K562 (cell line): ENCODE measurements around the gene PRICKLE2.

Source experiments
- CXXC5 ChIP-seq: fragments of 250-450 bp; sonication (Bioruptor Pico); IDR thresholded peaks from 2 replicates; pipeline ENCODE4 v1.8.0; 2022; ENCODE audit warnings: inconsistent platforms, mild to moderate bottlenecking, moderate library complexity
- FOXM1 ChIP-seq, 2 experiments: fragments of 450-650 bp in 1 of 2; sonication (generic) in 1 of 2; formaldehyde crosslinking in 1 of 2; IDR thresholded peaks; 2 replicates each; pipeline versions ENCODE4 v1.6.1 to v1.9.0; 2017 to 2022; ENCODE audit warnings: low read depth in 2 of 2, mild to moderate bottlenecking in 2 of 2, missing genetic modification reagents in 1 of 2, moderate library complexity in 1 of 2
- KLF16 ChIP-seq: IDR thresholded peaks from 2 replicates; pipeline ENCODE4 v1.6.1; 2016; ENCODE audit warnings: antibody characterized with exemption
- POLR2AphosphoS5 ChIP-seq: IDR thresholded peaks from 2 replicates; pipeline ENCODE4 v1.6.1; 2011; ENCODE audit warnings: mild to moderate bottlenecking, low read depth, low read length, moderate library complexity; ENCODE audit not compliant: control insufficient read depth, insufficient read depth
- TF ChIP-seq, protein P1 (sequence below), 3 experiments: IDR thresholded peaks in 2 of 3; conservative IDR thresholded peaks in 1 of 3; 2 replicates each; pipeline ENCODE4 v1.5.1; 2011 to 2012; ENCODE audit warnings: low read length in 3 of 3, mild to moderate bottlenecking in 3 of 3, control low read depth in 2 of 3, improper control_type of control experiment in 1 of 3, inconsistent platforms in 1 of 3, low read depth in 1 of 3, mixed read lengths in 1 of 3, moderate library complexity in 1 of 3; ENCODE audit not compliant: insufficient read depth in 2 of 3

DNA sequence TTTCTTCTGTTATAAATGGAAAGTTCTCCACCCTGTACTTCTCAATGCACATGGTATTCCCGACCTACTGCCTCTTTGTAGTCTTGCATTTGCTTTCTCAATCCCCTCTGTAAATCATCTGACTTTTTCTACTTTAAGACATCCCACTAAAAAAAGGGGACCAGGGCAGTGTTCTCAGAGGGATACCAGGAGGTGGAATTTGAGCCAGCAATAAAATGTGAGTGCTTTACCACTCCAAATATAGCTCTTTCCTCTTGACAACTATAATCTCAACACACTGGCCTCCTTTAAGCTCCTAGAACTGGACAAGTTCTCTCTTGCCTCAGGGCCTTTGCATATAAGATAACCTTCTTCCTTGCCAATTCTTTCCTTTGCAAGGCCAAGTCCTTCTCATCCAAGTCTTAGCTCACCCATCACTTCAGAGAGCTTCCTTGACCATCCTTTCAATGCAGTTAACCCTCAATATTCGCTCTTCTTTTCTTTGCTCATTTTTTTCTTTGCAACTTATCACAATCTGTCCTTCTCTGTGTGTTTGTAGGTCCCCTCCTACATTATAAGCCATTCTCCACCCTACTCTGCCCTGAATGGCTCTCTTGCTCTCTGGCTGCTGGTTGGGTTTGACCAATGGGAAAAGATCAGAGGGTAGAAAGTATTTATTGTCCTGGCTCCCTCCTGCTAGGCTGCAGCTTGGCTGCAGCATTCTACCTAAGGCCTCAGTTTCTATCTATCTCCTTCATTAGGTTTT lies 93.4 kb downstream of the PRICKLE2 start:
- TF ChIP-seq, protein P1, sequence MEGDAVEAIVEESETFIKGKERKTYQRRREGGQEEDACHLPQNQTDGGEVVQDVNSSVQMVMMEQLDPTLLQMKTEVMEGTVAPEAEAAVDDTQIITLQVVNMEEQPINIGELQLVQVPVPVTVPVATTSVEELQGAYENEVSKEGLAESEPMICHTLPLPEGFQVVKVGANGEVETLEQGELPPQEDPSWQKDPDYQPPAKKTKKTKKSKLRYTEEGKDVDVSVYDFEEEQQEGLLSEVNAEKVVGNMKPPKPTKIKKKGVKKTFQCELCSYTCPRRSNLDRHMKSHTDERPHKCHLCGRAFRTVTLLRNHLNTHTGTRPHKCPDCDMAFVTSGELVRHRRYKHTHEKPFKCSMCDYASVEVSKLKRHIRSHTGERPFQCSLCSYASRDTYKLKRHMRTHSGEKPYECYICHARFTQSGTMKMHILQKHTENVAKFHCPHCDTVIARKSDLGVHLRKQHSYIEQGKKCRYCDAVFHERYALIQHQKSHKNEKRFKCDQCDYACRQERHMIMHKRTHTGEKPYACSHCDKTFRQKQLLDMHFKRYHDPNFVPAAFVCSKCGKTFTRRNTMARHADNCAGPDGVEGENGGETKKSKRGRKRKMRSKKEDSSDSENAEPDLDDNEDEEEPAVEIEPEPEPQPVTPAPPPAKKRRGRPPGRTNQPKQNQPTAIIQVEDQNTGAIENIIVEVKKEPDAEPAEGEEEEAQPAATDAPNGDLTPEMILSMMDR (IDR thresholded peaks at IDR 0.05 in 2 of 3, conservative IDR thresholded peaks at IDR 0.05 in 1 of 3; ENCODE audit: insufficient read depth in 2 of 3, low read depth in 1 of 3, low read length in 3 of 3) = no peak
- TF ChIP-seq POLR2AphosphoS5 (no peak), KLF16 (no peak), CXXC5 (CRISPR knock-in tag) (no peak), FOXM1 (IDR thresholded peaks at IDR 0.05; ENCODE audit: low read depth) (no peak), FOXM1 (CRISPR knock-in tag; IDR thresholded peaks at IDR 0.05; ENCODE audit: low read depth) (no peak)
